SHP77 treated with DMSO at 0.1 percent for 48 hours (cell line): ENCODE results near the gene C5orf22.
"Not testable (repeated sequence)": the region's sequence is repeated elsewhere in the genome, so short reads cannot be mapped to it uniquely, and the experiment has no call there.

Source experiments
- DNase-seq: peaks from one replicate; lab custom pipeline; 2025; lab: John Stamatoyannopoulos, UW

The C5orf22 gene

DNA sequence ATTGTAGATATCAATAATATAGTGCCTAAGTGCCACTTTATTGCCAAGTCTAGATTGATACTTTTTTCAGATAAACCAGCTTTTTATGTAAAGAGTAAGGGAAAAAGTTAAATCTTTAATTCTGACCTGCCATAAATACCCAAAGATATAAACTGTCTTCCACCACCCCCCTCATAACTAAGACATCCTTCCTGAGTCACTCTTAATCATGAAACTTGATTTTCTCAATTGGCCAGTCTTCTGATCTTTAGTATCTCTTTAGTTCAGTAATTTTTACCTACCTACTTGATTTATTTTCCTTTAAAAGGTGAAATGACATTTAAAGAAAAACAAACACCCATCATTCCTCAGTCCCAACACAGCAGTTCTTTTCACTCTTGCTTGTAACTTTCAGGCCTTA, 21.8 kb downstream of the C5orf22 start:
- no peak for DNase-seq

GRCh38 chr5:31554552-31554951, 22.5 kb downstream of the C5orf22 start:
- no peak for DNase-seq

GRCh38 chr5:31556461-31556860, 24.4 kb downstream of the C5orf22 start:
- no peak for DNase-seq

GRCh38 chr5:31559942-31560341, 27.8 kb downstream of the C5orf22 start:
- DNase-seq, result no peak

GRCh38 chr5:31561946-31562345, 29.8 kb downstream of the C5orf22 start:
- DNase-seq, result no peak

GRCh38 chr5:31563216-31563615, 31.1 kb downstream of the C5orf22 start:
- no peak for DNase-seq

GRCh38 chr5:31566362-31566761, 34.3 kb downstream of the C5orf22 start:
- not testable (repeated sequence) for DNase-seq

DNA sequence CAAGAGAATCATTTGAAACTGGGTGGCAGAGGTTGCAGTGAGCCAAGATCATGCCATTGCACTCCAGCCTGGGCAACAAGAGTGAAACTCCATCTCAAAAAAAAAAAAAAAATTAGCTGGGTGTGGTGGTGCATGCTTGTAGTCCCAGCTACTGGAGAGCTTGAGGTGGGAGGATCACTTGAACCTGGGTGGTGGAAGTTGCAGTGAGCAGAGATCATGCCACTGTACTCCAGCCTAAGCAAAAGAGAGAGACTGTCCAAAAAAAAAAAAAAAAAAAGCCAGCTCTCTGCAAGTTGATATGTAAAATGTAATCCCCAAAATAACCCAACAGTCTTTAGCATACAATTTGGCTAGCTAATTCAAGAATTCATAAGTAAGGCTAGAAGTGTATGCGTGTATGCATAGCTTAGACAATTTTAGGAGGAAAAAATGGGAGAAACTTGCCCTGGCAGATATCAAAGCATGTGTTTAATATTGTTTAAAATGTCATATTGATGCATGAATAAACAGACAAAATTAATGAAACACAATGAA, 36.3 kb downstream of the C5orf22 start:
- DNase-seq, result no peak

DNA sequence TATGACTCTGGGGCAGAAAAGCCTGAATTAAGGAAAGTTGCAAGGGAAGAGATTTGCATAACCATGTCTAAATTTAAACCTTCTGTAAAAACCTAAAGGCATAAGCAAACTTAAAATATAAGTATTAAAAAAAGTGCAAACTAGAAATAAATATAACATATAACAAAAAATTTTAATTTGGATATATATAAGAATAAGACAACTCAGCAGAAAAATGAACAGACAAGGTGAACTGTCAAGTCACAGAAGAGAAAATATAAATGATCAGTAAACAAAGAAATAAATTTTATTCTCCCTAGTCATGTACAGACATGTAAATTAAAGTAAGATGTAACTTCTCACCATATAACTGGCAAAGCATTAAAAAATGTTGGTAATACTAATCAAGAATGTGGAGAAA, 37.0 kb downstream of the C5orf22 start:
- no peak for DNase-seq

GRCh38 chr5:31573494-31574142, 41.5 kb downstream of the C5orf22 start:
- DNase-seq, result no peak

DNA sequence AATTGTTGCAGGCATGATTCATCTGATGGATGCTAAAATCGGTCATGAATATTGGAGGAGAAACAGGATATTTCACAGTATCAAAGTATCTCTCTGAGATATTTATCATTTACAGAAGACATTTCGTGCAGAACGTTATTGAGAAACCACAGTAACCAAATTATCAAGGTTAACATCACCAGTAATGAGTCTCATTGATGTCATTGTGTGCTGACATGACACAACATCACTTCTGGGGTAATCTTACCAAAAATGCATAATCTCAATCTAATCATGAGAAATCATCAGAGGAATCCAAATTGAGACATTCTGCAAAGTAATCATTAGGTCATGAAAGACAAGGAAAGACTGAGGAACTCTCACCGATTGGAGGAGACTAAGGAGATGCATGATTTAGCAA, 42.7 kb downstream of the C5orf22 start:
- no peak for DNase-seq

DNA sequence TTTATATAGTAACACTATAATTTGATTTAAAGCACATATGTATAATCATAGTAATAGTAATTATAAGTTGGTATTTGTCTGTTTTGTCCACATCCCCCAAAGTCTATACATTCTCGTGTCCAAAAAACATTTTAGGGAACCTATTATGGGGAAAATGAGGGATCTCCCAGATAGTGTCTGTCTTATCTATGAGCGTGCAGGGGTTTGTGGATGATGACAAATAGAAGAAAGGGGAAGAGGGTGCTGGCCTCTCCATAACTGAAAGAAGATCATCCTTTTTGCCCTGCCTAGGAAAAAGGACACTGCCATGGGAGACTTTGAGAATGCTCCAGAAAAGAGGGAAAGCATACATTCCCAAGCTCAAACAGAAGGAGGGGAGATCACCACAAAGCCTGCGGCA, 45.3 kb downstream of the C5orf22 start:
- no peak for DNase-seq

GRCh38 chr5:31579558-31579957, 47.5 kb downstream of the C5orf22 start:
- no peak for DNase-seq

GRCh38 chr5:31581498-31582099, 49.5 kb downstream of the C5orf22 start:
- DNase-seq, result peak; percentile 31

- no peak for DNase-seq
Measured at GRCh38 chr5:31583129-31583528, 51.0 kb downstream of the C5orf22 start.

GRCh38 chr5:31585166-31585894, 53.2 kb downstream of the C5orf22 start:
- DNase-seq, result no peak

DNA sequence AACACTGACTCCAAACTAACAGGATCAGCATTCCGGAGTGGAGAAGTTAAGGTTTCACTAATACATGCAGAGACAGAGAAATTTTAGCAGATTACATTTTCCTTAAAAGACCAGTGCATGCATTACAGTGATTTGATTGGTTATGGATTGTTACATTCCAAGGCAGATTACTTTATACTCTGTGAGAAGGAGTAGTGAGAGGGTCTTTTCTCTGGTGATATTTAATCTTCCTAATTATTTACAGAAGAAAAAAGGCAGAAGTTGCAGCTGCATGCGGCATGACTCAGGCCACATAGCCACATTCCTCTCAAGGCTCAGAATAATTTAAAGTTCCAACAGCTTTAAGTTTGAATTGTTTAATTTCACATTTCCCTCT, 53.8 kb downstream of the C5orf22 start:
- DNase-seq, result no peak

DNA sequence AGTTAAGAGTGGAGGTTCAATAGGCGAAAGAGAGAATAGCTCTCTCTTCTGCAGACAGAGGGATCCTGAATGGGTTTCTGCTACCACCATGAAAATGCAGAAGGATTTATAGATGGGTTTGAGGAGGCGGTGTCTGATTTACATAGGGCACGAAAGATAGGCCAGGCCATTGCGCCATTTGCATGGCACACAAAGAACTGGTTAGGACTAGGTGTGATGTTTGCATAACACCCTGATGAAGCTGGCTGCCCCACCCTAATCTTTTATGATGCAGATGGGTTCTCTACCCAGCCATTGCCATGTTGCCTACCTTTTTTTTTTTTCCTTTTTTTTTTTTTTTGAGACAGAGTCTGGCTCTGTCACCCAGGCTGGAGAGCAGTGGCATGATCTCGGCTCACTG, 55.4 kb downstream of the C5orf22 start:
- no peak for DNase-seq

GRCh38 chr5:31593665-31594064, 61.6 kb downstream of the C5orf22 start:
- DNase-seq, result no peak

GRCh38 chr5:31596354-31596753, 64.3 kb downstream of the C5orf22 start:
- no peak for DNase-seq

GRCh38 chr5:31598640-31599611, 66.8 kb downstream of the C5orf22 start:
- no peak for DNase-seq

DNA sequence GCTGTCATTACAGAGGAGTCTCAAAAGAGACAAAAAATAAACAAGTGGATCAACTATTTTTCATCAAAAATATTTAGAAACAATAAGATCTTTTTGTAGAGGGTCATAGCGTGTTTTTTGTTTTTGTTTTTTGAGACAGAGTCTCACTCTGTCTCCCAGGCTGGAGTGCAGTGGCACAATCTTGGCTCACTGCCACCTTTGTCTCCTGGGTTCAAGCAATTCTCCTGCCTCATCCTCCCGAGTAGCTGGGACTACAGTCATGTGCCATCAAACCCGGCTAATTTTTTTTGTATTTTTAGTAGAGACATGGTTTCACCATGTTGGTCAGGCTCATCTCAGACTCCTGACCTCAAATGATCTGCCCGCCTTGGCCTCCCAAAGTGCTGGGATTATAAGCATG, 70.2 kb downstream of the C5orf22 start:
- DNase-seq, result not testable (repeated sequence)
